Measurements from ENCODE around the gene TRAF2.

TRAF2 gene

DNA sequence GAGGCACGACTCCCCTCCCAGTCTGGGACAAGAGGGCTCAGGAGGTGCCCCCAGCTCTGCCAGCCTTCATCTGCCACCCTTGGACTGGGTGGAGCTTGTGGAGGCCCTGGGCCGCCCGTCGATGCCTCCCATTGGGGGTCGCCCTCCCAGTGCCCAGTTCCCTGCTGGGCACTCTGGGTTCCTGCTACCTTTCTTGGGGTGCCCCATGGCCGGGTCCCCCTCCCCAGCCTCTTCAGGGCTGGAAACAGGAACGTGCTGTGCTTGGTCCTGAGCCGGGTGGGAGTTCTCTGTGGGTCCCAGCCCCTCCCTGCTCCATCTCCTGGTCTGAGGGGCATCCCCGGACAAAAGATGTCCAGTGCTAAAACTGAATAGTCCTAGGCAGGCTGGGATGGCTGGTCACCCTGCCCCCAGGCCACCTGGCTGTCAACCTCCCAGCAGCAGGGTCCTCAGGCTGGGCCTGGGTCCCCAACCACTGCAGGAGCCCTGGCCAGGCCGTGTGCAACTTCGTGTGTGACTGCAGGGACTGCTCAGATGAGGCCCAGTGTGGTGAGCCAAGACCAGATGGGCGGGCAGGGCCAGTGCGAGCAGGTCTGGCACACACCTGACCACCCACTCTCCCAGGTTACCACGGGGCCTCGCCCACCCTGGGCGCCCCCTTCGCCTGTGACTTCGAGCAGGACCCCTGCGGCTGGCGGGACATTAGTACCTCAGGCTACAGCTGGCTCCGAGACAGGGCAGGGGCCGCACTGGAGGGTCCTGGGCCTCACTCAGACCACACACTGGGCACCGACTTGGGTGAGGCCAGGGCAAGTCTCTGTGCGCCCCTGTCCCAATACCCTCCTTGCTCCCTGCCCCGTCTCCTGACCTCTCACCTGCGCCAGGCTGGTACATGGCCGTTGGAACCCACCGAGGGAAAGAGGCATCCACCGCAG is 33.4 kb upstream of the TRAF2 start:
- ATAC-seq (no peak), DNase-seq (no peak)
- H3K4me1 Mint-ChIP-seq, result peaks cover 9% of the 10 kb centered on the region
- H3K27ac Mint-ChIP-seq, result no peak overlapping the region
- peaks cover 2% of the 10 kb centered on the region for H3K27me3 Mint-ChIP-seq
- no peaks in the 10 kb centered on the region for H3K36me3 Mint-ChIP-seq (ENCODE audit: low read depth)
- H3K4me3 Mint-ChIP-seq, result no peak overlapping the region
- H3K9me3 Mint-ChIP-seq, result no peaks in the 10 kb centered on the region

DNA sequence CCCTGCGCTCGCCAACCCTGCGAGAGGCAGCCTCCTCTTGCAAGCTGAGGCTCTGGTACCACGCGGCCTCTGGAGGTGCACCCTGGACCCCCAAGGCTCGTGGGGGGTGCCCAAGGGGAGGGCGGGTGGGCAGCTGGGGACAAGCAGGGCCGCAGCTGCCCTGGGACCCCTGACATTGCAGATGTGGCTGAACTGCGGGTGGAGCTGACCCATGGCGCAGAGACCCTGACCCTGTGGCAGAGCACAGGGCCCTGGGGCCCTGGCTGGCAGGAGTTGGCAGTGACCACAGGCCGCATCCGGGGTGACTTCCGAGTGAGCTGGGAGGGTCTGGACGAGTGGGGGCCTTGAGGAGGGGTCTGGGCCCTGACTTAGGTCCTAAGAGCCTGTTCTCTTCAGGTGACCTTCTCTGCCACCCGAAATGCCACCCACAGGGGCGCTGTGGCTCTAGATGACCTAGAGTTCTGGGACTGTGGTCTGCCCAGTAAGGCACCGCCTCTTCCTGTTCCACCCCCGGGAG is 32.7 kb upstream of the TRAF2 start:
- Mint-ChIP-seq H3K4me3 (no peak overlapping the region), H3K27me3 (no peaks in the 10 kb centered on the region), H3K36me3 (ENCODE audit: low read depth) (no peaks in the 10 kb centered on the region), H3K27ac (no peak overlapping the region), H3K9me3 (no peaks in the 10 kb centered on the region), H3K4me1 (peaks cover 7% of the 10 kb centered on the region)
- ATAC-seq (no peak), DNase-seq (no peak)

DNA sequence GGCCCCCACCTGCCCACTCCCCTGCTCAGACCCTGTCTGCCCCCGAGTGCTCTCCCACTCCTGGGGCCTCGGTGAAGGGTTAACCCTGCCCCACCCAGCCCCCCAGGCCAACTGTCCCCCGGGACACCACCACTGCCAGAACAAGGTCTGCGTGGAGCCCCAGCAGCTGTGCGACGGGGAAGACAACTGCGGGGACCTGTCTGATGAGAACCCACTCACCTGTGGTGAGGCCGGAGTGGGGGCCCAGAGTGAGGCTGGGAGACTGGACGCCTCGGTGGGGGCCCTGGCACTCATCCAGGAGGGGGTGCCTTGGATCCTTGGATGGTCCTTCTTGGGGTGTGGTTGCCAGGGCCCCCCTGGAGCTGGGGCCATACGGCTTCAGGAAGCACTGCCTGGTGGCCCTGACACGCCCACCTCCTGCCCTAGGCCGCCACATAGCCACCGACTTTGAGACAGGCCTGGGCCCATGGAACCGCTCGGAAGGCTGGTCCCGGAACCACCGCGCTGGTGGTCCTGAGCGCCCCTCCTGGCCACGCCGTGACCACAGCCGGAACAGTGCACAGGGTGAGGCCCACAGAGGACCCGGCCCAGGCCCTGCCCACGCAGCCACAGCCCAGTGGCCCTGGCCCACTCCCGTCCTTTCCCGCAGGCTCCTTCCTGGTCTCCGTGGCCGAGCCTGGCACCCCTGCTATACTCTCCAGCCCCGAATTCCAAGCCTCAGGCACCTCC is 32.0 kb upstream of the TRAF2 start:
- Mint-ChIP-seq H3K27me3 (no peaks in the 10 kb centered on the region), H3K27ac (no peak overlapping the region)
- DNase-seq, result no peak

DNA sequence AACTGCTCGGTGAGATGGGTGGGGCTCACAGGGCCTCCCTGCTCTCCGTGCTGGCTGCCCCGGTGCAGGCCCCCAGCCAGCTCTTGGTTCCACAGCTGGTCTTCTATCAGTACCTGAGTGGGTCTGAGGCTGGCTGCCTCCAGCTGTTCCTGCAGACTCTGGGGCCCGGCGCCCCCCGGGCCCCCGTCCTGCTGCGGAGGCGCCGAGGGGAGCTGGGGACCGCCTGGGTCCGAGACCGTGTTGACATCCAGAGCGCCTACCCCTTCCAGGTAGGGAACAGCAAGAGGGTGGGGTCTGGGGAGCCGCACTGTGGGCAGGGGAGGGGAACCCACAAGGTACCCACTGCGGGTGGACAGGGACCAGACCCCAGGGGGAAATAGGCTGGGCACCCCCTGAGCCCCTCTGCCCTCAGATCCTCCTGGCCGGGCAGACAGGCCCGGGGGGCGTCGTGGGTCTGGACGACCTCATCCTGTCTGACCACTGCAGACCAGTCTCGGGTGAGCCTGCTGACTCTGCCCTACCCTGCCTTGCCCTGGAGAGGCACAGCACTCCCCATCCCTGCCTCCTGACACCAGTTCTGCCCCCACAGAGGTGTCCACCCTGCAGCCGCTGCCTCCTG is 31.4 kb upstream of the TRAF2 start:
- H3K4me3 Mint-ChIP-seq, result no peak overlapping the region
- DNase-seq (no peak), ATAC-seq (no peak)
- H3K27ac Mint-ChIP-seq, result no peak overlapping the region
- H3K4me1 Mint-ChIP-seq, result no peaks in the 10 kb centered on the region
- no peaks in the 10 kb centered on the region for H3K27me3 Mint-ChIP-seq
- no peaks in the 10 kb centered on the region for H3K9me3 Mint-ChIP-seq
- no peaks in the 10 kb centered on the region for H3K36me3 Mint-ChIP-seq (ENCODE audit: low read depth)

More for the DNA sequence above, 32.0 kb upstream of the TRAF2 start:
- no peak overlapping the region for H3K4me3 Mint-ChIP-seq
- no peaks in the 10 kb centered on the region for H3K9me3 Mint-ChIP-seq
- H3K36me3 Mint-ChIP-seq (ENCODE audit: low read depth), result no peaks in the 10 kb centered on the region
- peaks cover 3% of the 10 kb centered on the region for H3K4me1 Mint-ChIP-seq
- no peak for ATAC-seq

DNA sequence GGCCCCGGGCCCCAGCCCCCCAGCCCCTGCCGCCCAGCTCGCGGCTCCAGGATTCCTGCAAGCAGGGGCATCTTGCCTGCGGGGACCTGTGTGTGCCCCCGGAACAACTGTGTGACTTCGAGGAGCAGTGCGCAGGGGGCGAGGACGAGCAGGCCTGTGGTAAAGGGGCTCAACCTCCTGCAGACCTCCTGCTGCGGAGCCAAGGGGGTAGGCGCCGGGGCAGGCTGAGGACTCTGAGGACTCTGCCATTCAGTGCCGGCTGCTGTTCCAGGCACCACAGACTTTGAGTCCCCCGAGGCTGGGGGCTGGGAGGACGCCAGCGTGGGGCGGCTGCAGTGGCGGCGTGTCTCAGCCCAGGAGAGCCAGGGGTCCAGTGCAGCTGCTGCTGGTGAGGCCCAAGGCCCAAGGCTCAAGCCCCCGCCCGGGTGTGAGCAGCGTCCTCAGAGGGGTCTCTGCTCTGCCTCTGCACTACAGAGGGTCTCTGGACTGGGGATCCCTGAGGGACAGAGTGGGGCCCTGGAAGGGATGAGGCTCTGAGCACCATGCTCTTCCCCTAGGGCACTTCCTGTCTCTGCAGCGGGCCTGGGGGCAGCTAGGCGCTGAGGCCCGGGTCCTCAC is 30.7 kb upstream of the TRAF2 start:
- H3K9me3 Mint-ChIP-seq, result no peaks in the 10 kb centered on the region
- H3K36me3 Mint-ChIP-seq (ENCODE audit: low read depth), result no peaks in the 10 kb centered on the region
- DNase-seq (no peak), ATAC-seq (no peak)
- no peaks in the 10 kb centered on the region for H3K27me3 Mint-ChIP-seq
- H3K27ac Mint-ChIP-seq, result no peak overlapping the region
- H3K4me3 Mint-ChIP-seq, result no peak overlapping the region
- no peaks in the 10 kb centered on the region for H3K4me1 Mint-ChIP-seq

DNA sequence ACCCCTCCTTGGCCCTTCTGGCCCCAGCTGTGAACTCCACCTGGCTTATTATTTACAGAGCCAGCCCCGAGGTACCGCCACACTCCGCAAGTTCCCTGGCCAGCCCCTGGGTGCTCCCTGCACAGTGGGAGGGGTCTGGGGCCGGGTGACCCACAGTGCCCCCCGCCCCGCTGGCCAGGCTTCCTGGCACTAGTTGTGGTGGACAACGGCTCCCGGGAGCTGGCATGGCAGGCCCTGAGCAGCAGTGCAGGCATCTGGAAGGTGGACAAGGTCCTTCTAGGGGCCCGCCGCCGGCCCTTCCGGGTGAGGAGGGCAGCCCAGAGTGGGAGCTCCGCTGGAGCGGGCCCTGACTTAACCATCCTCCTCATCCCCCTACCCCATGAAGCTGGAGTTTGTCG is 30.2 kb upstream of the TRAF2 start:
- H3K36me3 Mint-ChIP-seq (ENCODE audit: low read depth), result no peaks in the 10 kb centered on the region
- no peaks in the 10 kb centered on the region for H3K9me3 Mint-ChIP-seq
- DNase-seq (no peak), ATAC-seq (no peak)
- no peaks in the 10 kb centered on the region for H3K27me3 Mint-ChIP-seq
- H3K27ac Mint-ChIP-seq, result no peak overlapping the region
- H3K4me3 Mint-ChIP-seq, result no peak overlapping the region
- H3K4me1 Mint-ChIP-seq, result no peaks in the 10 kb centered on the region

DNA sequence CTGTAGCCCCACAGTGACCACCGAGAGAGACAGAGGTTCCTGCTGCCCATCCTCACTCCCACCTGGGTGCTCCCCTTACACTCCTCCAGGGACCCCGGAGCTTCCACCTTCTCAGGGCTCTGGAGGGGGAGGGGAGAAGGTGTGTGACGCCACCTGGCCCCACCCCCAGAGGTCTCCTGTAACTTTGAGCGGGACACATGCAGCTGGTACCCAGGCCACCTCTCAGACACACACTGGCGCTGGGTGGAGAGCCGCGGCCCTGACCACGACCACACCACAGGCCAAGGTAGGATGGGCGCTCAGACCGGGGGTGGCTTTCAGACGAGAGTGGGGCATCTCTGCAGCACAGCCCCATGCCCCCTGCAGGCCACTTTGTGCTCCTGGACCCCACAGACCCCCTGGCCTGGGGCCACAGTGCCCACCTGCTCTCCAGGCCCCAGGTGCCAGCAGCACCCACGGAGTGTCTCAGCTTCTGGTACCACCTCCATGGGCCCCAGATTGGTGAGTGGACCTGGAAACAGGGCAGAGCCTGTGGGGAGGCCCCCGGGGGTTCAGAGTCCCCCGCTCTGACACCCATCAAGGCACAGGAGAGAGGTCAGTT is 29.7 kb upstream of the TRAF2 start:
- Mint-ChIP-seq H3K4me3 (no peak overlapping the region), H3K36me3 (ENCODE audit: low read depth) (no peaks in the 10 kb centered on the region)

DNA sequence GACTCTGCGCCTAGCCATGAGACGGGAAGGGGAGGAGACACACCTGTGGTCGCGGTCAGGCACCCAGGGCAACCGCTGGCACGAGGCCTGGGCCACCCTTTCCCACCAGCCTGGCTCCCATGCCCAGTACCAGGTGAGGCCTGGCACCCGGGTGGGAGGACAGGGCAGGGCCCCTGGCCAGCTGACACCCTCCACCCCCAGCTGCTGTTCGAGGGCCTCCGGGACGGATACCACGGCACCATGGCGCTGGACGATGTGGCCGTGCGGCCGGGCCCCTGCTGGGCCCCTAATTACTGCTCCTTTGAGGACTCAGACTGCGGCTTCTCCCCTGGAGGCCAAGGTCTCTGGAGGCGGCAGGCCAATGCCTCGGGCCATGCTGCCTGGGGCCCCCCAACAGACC is 29.1 kb upstream of the TRAF2 start:
- DNase-seq (no peak), ATAC-seq (no peak)
- no peaks in the 10 kb centered on the region for H3K27me3 Mint-ChIP-seq
- no peaks in the 10 kb centered on the region for H3K36me3 Mint-ChIP-seq (ENCODE audit: low read depth)
- no peak overlapping the region for H3K4me3 Mint-ChIP-seq
- H3K4me1 Mint-ChIP-seq, result no peaks in the 10 kb centered on the region
- no peak overlapping the region for H3K27ac Mint-ChIP-seq
- no peaks in the 10 kb centered on the region for H3K9me3 Mint-ChIP-seq

More for the DNA sequence above, 29.7 kb upstream of the TRAF2 start:
- ATAC-seq, result no peak
- no peak overlapping the region for H3K27ac Mint-ChIP-seq
- no peak for DNase-seq
- H3K27me3 Mint-ChIP-seq, result no peaks in the 10 kb centered on the region
- H3K9me3 Mint-ChIP-seq, result no peaks in the 10 kb centered on the region
- H3K4me1 Mint-ChIP-seq, result no peaks in the 10 kb centered on the region

DNA sequence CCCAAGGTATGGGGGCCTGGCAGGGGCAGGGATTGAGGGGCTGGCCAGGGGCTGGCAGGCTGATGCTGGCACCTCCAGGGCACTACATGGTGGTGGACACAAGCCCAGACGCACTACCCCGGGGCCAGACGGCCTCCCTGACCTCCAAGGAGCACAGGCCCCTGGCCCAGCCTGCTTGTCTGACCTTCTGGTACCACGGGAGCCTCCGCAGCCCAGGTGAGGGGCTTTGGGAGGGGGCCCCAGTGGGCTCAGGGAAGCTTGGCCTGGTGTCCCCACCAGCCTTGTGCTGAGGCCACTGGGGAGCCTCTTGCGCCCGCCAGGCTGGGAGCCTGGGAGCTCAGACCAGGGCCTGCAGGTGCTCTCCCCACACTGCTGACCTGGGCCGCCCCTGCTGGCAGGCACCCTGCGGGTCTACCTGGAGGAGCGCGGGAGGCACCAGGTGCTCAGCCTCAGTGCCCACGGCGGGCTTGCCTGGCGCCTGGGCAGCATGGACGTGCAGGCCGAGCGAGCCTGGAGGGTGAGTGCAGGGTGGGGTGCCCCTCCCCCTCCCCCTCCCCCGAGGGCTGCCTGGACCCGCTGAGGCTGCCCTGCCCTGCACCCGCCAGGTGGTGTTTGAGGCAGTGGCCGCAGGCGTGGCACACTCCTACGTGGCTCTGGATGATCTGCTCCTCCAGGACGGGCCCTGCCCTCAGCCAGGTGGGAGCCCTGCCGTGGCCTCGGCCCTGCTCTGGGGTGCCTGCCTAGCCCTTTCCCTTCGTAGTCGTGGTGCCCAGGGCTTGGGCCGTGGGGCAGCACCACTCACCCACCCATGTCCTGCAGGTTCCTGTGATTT is 28.5 kb upstream of the TRAF2 start:
- H3K4me3 Mint-ChIP-seq, result no peak overlapping the region
- no peaks in the 10 kb centered on the region for H3K4me1 Mint-ChIP-seq
- no peaks in the 10 kb centered on the region for H3K27me3 Mint-ChIP-seq
- DNase-seq (no peak), ATAC-seq (no peak)
- H3K9me3 Mint-ChIP-seq, result no peaks in the 10 kb centered on the region
- H3K27ac Mint-ChIP-seq, result no peak overlapping the region
- H3K36me3 Mint-ChIP-seq (ENCODE audit: low read depth), result peaks cover 2% of the 10 kb centered on the region

DNA sequence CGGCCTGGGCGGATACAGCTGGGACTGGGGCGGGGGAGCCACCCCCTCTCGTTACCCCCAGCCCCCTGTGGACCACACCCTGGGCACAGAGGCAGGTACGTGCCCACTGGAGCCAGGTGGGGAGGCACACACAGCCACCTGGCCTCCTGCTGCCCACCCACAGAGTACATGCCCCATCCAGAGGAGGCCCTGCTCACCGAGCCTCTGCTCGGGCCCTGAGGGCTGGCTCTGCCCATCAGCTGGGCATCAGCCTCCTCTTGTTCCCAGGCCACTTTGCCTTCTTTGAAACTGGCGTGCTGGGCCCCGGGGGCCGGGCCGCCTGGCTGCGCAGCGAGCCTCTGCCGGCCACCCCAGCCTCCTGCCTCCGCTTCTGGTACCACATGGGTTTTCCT is 27.9 kb upstream of the TRAF2 start:
- no peaks in the 10 kb centered on the region for H3K9me3 Mint-ChIP-seq
- DNase-seq (no peak), ATAC-seq (no peak)
- H3K36me3 Mint-ChIP-seq (ENCODE audit: low read depth), result peaks cover 3% of the 10 kb centered on the region
- no peaks in the 10 kb centered on the region for H3K27me3 Mint-ChIP-seq
- H3K4me3 Mint-ChIP-seq, result no peak overlapping the region
- H3K27ac Mint-ChIP-seq, result no peak overlapping the region
- H3K4me1 Mint-ChIP-seq, result no peaks in the 10 kb centered on the region

DNA sequence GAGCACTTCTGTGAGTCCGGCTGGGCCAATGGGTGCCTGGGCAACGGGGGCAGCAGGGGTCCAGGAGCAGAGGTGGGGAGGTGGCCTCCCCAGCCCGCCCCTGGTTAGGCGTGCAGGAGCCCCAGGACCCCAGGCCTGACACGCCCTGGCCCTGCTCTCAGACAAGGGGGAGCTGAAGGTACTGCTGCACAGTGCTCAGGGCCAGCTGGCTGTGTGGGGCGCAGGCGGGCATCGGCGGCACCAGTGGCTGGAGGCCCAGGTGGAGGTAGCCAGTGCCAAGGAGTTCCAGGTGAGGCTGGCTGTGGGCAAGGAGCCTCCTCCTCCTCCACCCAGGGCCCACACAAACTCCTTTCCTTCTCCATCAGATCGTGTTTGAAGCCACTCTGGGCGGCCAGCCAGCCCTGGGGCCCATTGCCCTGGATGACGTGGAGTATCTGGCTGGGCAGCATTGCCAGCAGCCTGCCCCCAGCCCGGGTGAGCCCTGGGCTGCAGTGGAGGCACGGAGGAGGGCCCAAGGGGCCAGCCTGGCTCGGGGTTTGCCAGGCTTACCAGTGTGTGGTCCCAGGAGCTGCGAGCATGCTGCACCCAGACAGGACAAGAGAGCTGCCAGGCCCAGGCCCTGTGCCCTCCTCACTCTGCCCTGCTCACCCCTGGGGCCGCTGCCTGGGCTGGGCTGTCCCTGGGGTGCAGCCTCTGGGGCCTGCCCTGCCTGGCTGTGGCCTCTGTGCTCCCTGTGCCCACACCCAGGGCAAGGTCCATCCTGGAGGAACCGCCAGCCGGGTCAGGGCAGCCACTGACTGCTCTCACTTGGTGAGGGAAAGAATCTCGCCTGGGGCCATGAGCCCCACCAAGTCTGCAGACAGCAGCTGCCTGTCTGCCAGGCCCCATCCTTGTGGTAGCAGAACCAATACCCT is 27.2 kb upstream of the TRAF2 start:
- DNase-seq, result no peak
- Mint-ChIP-seq H3K4me1 (peaks cover 4% of the 10 kb centered on the region), H3K27me3 (no peaks in the 10 kb centered on the region), H3K27ac (no peak overlapping the region), H3K36me3 (ENCODE audit: low read depth) (peaks cover 8% of the 10 kb centered on the region), H3K9me3 (no peaks in the 10 kb centered on the region), H3K4me3 (no peak overlapping the region)
- ATAC-seq, result no peak

DNA sequence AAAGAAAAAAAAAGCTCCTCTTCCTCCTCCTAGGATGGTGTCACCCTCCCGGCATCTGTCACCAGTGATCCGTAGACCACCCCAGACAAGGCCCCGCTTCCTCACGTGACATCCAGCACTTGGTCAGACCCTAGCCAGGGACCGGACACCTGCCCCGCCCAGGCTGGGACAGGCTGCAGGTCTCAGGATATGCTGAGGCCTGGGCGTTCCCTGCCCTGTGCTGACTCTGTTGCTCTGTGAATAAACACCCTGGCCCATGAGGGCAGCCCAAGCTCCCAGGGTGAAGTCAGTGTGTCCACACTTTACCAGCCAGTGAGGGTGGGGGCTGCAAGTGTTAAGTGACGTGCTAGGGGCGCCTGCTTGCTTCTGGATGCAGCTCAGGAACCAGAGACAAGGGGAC is 25.8 kb upstream of the TRAF2 start:
- no peak overlapping the region for H3K4me3 Mint-ChIP-seq
- H3K36me3 Mint-ChIP-seq (ENCODE audit: low read depth), result peaks cover 10% of the 10 kb centered on the region
- DNase-seq (no peak), ATAC-seq (no peak)
- no peaks in the 10 kb centered on the region for H3K9me3 Mint-ChIP-seq
- peaks cover 17% of the 10 kb centered on the region for H3K4me1 Mint-ChIP-seq
- H3K27ac Mint-ChIP-seq, result no peak overlapping the region
- H3K27me3 Mint-ChIP-seq, result no peaks in the 10 kb centered on the region
